ENCODE data around the gene BNIP5.

Gene BNIP5

GRCh38 chr6:36296240-36296639 lies 40.4 kb downstream of the BNIP5 start:
- no peak for DNase-seq (ENCODE audit: low read depth)

GRCh38 chr6:36292170-36292569 lies 44.5 kb downstream of the BNIP5 start:
- no peak for DNase-seq (ENCODE audit: low read depth)

- no peak for DNase-seq (ENCODE audit: low read depth)
Observed at GRCh38 chr6:36290668-36291620, 45.7 kb downstream of the BNIP5 start.

- no peak for DNase-seq (ENCODE audit: low read depth)
Observed at GRCh38 chr6:36289281-36289878, 47.3 kb downstream of the BNIP5 start.

GRCh38 chr6:36286858-36287257 lies 49.8 kb downstream of the BNIP5 start:
- DNase-seq (ENCODE audit: low read depth), result no peak

GRCh38 chr6:36285797-36286196 lies 50.9 kb downstream of the BNIP5 start:
- no peak for DNase-seq (ENCODE audit: low read depth)

GRCh38 chr6:36285187-36285671 lies 51.5 kb downstream of the BNIP5 start:
- DNase-seq (ENCODE audit: low read depth), result no peak

- no peak for DNase-seq (ENCODE audit: low read depth)
Observed at GRCh38 chr6:36284359-36284758, 52.3 kb downstream of the BNIP5 start.

GRCh38 chr6:36283608-36284007 lies 53.1 kb downstream of the BNIP5 start:
- DNase-seq (ENCODE audit: low read depth), result no peak

- no peak for DNase-seq (ENCODE audit: low read depth)
Observed at GRCh38 chr6:36280983-36281382, 55.7 kb downstream of the BNIP5 start.

GRCh38 chr6:36280467-36280866 lies 56.2 kb downstream of the BNIP5 start:
- no peak for DNase-seq (ENCODE audit: low read depth)

GRCh38 chr6:36277946-36278470 lies 58.7 kb downstream of the BNIP5 start:
- no peak for DNase-seq (ENCODE audit: low read depth)

- DNase-seq (ENCODE audit: low read depth), result no peak
Observed at GRCh38 chr6:36276581-36277536, 59.8 kb downstream of the BNIP5 start.

GRCh38 chr6:36273802-36274514 lies 62.7 kb downstream of the BNIP5 start:
- no peak for DNase-seq (ENCODE audit: low read depth)

GRCh38 chr6:36273067-36273466 lies 63.6 kb downstream of the BNIP5 start:
- DNase-seq (ENCODE audit: low read depth), result no peak

- no peak for DNase-seq (ENCODE audit: low read depth)
Observed at GRCh38 chr6:36272234-36272633, 64.5 kb downstream of the BNIP5 start.

GRCh38 chr6:36269834-36270705 lies 66.6 kb downstream of the BNIP5 start, which contains the start of gene PNPLA1:
PNPLA1 (plus strand) TSS chr6:36270060; CDS start chr6:36270460, 400 bp downstream.
- DNase-seq (ENCODE audit: low read depth), result no peak

GRCh38 chr6:36268478-36269275 lies 68.0 kb downstream of the BNIP5 start:
- no peak for DNase-seq (ENCODE audit: low read depth)
